22Rv1 (cell line): Measurements from ENCODE around the gene ST6GALNAC2.
"Not testable (repeated sequence)": the region's sequence is repeated elsewhere in the genome, so short reads cannot be mapped to it uniquely, and the experiment has no call there.

Experiments used
- H3K27ac ChIP-seq: fragments of 450-650 bp; 2 replicates; pipeline ENCODE4 v1.5.1; 2017
- CTCF ChIP-seq: fragments of 450-650 bp; IDR thresholded peaks from 2 replicates; pipeline ENCODE4 v1.5.1; 2017; ENCODE audit warnings: mild to moderate bottlenecking
- ZFX ChIP-seq: fragments of 450-650 bp; IDR thresholded peaks from 2 replicates; pipeline ENCODE4 v1.6.1; 2017; ENCODE audit warnings: antibody characterized with exemption, borderline replicate concordance

The ST6GALNAC2 gene

GRCh38 chr17:76612465-76612864 is 26.8 kb upstream of the ST6GALNAC2 start:
- H3K27ac ChIP-seq, result no peak overlapping the region
- TF ChIP-seq CTCF (no peak), ZFX (no peak)

GRCh38 chr17:76611758-76612157 is 26.1 kb upstream of the ST6GALNAC2 start:
- no peak overlapping the region for H3K27ac ChIP-seq
- TF ChIP-seq ZFX (no peak), CTCF (no peak)

- H3K27ac ChIP-seq, result not testable (repeated sequence)
Observed at GRCh38 chr17:76611080-76611749, 25.6 kb upstream of the ST6GALNAC2 start.

- not testable (repeated sequence) for H3K27ac ChIP-seq
Observed at GRCh38 chr17:76606685-76607084, 21.0 kb upstream of the ST6GALNAC2 start.

GRCh38 chr17:76601065-76601464 is 15.4 kb upstream of the ST6GALNAC2 start:
- TF ChIP-seq ZFX (no peak), CTCF (no peak)
- H3K27ac ChIP-seq, result no peak overlapping the region

- H3K27ac ChIP-seq, result no peak overlapping the region
- TF ChIP-seq CTCF (no peak), ZFX (no peak)
Observed at GRCh38 chr17:76599694-76600460, 14.2 kb upstream of the ST6GALNAC2 start.

GRCh38 chr17:76598004-76598439 is 12.4 kb upstream of the ST6GALNAC2 start:
- TF ChIP-seq ZFX, result no peak
- TF ChIP-seq CTCF, result no peak
- H3K27ac ChIP-seq, result no peak overlapping the region

- H3K27ac ChIP-seq, result no peak overlapping the region
- no peak for TF ChIP-seq CTCF
- no peak for TF ChIP-seq ZFX
Observed at GRCh38 chr17:76597156-76598003, 11.7 kb upstream of the ST6GALNAC2 start.
